GM21528 (cell line): ENCODE results near the gene KREMEN2.
"Not testable (repeated sequence)": the region's sequence is repeated elsewhere in the genome, so short reads cannot be mapped to it uniquely, and the experiment has no call there.

ENCODE experiments used
- ATAC-seq: cut with Tn5 transposase; IDR thresholded peaks from one replicate; pipeline ENCODE4 v1.9.1; 2021; ENCODE audit warnings: mild to moderate bottlenecking, moderate library complexity; ENCODE audit not compliant: unreplicated experiment, low FRiP score

KREMEN2 gene

GRCh38 chr16:2938206-2938605 lies 25.9 kb upstream of the KREMEN2 start:
- ATAC-seq, result no peak

DNA sequence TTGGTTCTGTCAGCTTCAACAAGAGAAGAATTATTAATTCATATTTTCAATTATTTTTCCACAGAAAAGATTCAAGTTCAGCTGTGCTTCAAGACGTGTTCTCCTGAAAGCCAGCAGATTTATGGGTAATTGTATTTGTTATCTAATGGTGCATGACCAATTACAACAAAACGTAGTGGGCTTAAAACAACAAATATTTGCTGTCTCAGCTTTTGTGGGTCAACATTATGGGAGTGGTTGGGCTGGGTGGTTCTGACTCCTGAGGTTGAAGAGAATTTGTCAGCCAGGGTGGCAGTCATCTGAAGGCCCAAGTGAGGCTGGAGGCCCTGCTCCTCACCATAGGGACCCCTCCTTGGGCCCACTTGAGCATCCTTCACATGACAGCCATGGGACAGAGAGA lies 24.1 kb upstream of the KREMEN2 start:
- ATAC-seq, result no peak

GRCh38 chr16:2942045-2942444 lies 22.0 kb upstream of the KREMEN2 start:
- ATAC-seq, result no peak

DNA sequence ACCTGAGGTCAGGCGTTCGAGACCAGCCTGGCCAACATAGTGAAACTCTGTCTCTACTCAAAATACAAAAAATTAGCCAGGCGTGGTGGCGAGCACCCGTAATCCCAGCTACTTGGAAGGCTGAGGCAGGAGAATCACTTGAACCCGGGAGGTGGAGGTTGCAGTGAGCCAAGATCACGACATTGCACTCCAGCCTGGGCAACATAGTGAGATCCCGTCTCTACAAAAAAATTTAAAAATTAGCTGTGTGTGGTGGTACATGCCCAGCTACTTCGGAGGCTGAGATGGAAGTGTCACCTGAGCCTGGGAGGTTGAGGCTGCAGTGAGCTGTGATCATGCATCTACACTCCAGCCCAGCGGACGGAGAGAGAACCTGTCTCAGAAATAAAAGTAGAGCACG lies 20.4 kb upstream of the KREMEN2 start:
- not testable (repeated sequence) for ATAC-seq

DNA sequence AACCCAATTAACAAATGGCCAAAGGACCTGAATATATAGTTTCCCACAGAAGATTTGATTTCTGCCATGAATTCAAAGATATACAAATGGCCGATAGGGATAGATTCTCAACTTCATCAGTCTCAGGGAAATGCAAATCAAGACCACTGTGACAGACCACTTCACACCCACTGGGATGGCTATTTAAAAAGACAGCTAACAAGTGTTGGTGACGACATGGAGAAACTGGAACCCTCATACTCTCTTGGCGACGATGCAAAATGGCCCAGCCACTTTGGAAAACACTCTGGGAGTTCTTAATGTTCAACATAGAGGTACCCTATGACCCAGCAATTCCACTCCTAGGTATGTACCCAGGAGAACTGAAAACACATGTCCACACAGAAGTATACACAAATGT lies 17.4 kb upstream of the KREMEN2 start:
- ATAC-seq, result no peak

DNA sequence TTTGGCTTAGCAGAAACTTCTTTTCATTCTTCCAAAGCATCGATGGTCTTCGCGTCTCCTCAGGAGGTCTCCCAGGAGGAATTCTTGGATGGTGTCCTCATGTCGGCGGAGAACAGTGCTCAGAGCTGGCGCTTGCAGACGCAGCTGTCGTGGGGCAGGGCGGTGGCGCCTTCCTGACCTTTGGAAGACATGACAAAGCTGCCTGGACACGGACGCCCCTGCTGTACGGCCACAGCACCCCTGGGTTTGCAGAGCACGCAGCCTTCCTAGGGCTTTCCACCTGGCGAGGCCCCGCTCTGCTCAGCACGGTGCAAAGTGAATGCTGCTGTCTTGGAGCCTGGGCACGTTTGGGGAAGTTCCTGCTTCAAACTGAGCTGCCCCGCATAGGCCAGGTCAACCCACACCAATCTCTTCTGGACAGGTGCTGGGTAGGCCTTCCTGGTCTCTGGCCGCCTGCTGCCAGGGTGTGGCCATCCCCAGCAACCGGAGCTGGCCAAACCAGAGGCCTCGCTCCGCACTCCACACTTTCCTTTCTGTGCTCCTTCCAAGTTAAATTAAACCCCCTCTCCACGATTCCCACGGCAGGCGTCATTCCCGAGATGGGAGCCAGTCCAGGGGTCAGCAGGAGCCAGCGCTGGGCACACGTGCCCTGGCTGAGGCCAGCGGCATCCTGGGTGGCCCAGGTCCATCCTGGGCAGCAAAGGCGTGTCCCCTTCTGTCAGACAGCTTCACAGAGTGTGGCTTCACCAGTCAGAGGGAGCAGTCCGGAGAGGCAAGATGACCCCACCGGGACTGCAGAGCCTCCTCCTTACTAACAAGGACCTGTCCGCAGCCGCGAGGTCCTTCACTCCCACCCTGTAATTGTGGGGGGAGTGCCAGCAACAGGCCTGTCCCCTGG lies 15.0 kb upstream of the KREMEN2 start:
- no peak for ATAC-seq

- no peak for ATAC-seq
These were observed 14.2 kb upstream of the KREMEN2 start for GRCh38 chr16:2949705-2950352.

DNA sequence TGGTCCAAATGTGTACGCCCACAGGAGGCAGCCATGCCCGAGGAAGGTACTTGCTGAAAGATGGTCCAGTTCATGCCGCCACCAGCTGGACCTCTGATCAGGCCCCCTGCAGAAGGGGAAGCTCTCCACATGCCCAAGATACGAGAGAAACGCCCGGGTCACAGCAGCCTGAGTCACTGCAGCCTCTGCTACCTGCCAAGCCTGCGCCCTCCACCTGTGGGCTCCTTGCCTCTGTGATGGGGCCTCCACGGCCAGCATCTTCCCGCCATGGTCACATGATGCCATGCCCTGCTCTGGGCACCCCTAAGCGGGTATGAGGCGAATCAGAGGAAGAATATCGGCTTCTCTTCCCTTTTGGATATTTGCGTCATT lies 13.7 kb upstream of the KREMEN2 start:
- no peak for ATAC-seq

- no peak for ATAC-seq
These were observed 13.3 kb upstream of the KREMEN2 start for GRCh38 chr16:2950773-2951172.

DNA sequence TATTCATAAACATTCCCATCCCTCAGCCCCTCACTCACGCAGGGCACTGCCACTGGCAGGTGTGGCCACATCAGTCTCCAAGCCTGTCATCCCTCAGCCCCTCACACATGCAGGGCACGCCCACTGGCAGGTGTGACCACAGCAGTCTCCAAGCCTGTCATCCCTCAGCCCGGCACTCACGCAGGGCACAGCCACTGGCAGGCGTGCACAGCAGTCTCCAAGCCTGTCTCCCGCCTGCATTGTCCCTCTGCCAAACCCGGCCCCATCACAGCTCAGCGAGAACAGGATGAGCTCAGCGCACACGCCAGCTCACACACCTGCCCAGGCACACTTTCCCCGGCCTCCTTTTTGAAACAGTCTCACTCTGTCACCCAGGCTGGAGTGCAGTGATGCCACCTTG lies 11.4 kb upstream of the KREMEN2 start:
- ATAC-seq, result no peak

- no peak for ATAC-seq
These were observed 10.1 kb upstream of the KREMEN2 start for GRCh38 chr16:2953706-2954627.

GRCh38 chr16:2954656-2955381 lies 9.3 kb upstream of the KREMEN2 start:
- ATAC-seq, result no peak

DNA sequence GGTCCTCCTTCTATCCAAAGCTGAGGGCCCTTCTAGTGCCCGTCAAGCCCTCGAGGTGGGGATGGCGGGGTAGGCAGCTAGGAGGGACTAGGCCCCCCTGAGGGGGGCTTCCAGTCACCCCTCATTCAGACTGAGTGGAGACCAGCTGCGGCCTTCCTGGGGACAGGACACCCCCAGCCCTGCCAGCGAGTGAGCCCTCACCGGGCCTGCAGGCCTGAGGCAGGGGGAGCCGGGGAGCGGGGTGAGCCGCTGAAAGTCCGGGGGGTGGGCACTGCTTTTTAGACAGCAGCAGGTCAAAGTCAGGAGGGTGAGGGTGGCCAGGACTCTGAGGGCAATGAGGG lies 8.7 kb upstream of the KREMEN2 start:
- ATAC-seq, result no peak

GRCh38 chr16:2955779-2956578 lies 8.1 kb upstream of the KREMEN2 start:
- ATAC-seq, result no peak

- no peak for ATAC-seq
These were observed 7.5 kb upstream of the KREMEN2 start for GRCh38 chr16:2956579-2956956.

GRCh38 chr16:2959206-2959605 lies 4.9 kb upstream of the KREMEN2 start:
- ATAC-seq, result no peak

GRCh38 chr16:2960183-2961010 lies 3.7 kb upstream of the KREMEN2 start:
- ATAC-seq, result no peak

- no peak for ATAC-seq
These were observed 1.6 kb upstream of the KREMEN2 start for GRCh38 chr16:2962334-2963073.
